GM21447 (cell line): ENCODE measurements around the gene LILRA6.
"Not testable (repeated sequence)": the region's sequence is repeated elsewhere in the genome, so short reads cannot be mapped to it uniquely, and the experiment has no call there.

Experiments used
- ATAC-seq: cut with Tn5 transposase; IDR thresholded peaks from one replicate; pipeline ENCODE4 v1.9.1; 2021; ENCODE audit not compliant: unreplicated experiment

Gene LILRA6

DNA sequence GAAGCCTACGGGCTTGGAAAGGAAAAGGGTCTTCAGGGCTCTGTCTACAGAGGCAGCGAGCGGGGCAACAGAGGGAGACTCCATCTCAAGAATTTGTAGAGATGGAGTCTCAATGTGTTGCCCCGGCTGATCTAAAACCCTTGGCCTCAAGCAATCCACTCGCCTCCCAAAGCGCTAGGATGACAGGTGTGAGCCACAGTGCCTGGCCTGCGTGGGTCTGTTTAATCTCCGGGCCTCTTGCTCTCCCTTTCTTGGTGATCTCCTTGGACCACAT lies 33.9 kb downstream of the LILRA6 start:
- ATAC-seq: no peak

DNA sequence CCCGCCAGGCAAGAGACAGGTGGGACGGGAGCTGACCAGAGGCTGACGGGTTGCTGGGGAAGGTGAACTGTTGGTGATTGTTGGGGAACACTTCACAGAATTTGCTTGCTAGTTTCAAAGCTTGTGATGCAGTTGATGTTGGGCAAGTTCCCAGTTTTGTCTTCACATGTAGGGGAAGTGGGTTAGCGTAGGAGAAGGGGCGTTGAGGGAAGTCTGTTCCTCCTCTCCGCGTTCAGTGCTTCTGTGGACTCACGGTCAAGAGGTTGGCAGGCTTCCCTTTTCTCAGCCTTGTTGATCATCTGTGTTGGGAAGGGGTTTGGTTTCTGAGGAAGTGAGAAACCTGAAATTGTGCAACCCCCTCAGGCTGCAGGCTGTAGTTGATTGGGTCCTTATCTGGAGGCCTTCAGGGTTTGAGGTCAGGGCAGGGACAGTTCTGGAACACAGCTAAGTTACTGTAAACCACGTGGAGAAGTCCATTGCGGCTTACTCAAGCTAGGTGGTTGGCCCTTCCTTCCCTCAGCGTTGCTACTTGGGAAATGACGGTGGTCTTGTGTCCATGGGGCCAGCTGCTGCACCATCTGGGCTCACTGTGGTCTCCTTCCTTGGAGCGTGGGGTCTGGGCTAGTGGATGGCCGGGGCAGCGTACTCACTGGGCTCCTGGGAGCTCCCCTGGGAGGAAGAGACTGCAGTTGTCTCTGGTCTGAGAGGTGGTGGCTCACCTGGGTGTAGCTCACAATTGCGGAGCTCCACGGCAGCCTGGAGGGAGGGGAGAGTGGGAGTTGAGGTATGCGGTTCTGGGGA lies 34.4 kb downstream of the LILRA6 start:
- peak; percentile 52 for ATAC-seq

DNA sequence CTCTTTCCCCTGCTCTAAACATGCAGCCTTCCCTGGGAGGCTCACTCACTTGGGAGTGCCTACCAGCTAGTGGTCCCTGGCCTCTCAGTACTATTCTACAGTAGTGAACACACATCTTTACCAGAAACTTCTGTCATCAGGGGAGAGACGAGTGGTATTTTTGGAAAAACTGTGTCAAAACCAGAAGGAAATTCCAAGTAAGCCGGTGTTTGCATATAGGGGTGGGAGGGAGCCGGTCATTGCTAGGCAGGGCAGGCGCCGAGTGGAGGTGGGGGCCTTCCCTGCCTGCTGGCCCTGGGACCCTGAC lies 35.0 kb downstream of the LILRA6 start:
- no peak for ATAC-seq

DNA sequence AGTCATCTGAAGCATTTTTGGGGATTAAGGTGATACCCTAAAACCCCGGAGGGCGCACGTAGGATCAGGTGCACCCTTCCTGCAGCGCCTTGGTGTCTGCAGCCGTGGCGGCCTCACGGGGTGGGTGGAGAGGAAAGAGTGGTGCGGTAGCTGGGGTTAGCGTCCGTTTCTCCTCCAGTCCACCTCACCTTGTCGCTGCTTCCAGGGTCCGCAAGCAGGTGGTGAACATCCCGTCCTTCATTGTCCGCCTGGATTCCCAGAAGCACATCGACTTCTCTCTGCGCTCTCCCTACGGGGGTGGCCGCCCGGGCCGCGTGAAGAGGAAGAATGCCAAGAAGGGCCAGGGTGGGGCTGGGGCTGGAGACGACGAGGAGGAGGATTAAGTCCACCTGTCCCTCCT lies 35.4 kb downstream of the LILRA6 start:
- ATAC-seq: not testable (repeated sequence)

DNA sequence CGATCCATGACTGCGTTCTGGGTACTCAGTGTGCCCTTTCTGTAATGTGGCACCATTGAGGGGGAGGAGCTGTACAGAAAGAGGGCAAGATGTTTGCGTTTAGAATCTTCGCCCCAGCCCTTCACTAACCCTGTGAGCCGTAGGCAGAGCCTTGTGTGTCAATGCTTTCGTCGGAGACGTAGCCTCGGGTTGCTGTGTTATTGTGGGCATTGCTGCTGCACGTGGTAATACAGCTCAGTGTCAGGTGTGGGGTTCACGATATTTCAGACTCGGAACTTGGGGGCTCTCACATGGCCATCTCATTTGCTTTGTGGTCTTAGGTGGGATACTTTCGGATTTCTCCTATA lies 35.8 kb downstream of the LILRA6 start:
- ATAC-seq: no peak

DNA sequence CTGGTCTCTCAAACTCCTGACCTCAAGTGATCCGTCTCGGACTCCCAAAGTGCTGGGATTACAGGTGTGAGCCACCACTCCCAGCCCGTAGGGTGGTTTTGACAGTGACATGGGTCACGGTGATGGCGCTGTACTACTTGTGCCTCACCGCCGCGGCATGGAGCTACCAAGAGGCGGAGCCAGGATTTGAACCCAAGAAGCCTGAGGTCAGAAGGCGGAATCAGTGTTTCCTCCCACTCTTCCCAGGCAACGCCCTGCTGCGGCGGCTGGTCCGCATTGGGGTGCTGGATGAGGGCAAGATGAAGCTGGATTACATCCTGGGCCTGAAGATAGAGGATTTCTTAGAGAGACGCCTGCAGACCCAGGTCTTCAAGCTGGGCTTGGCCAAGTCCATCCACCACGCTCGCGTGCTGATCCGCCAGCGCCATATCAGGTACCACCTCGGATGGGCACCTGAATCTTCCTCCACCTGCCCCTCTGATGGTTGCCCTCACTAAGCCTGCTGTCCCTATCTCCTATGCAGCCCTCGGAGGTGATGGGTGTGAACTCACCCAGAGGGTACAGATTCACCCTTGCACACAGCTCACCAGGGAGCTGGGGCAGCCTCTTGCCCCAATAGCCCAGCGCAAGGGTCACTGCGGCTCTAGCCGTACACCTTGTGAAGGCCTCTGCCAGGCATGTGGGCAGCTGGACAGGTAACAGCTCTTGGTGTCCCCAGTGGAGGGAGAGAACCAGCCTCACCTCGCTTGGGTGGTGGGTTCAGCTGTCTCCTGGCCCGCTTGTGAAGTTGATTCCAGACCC lies 36.4 kb downstream of the LILRA6 start:
- ATAC-seq: no peak

DNA sequence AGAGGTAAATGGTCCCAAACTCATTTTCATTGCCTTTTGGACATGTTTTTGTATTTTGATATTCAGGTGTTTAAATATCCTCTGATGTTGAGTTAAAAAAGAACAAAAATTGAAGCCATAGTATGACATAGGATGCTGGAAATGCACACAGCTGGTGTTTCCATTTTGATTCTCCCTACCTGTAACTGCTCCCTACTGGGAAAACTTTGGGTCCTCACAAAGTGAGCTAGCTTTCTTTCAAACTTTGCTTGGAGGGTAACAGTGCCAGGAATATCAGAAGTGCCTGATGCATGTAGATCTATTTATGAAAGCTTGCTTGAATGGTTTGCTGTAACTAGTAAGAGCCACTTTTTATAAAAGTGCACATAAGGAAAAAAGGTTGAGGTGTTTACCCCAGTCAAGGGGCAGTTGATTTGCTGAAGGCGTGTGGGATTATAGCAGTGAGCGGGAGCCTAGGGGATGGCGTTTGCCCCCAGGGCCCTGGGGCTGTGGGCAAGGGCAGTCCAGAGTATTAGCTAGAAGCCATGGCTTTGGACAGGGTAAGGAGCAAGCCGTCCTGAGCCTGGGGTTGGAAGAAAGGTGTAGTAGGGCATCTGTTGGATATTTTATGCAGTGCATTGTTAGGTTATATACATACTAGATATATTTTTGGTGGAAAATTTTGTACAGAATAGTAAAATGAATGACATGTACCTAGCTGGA lies 37.7 kb downstream of the LILRA6 start:
- ATAC-seq: no peak

DNA sequence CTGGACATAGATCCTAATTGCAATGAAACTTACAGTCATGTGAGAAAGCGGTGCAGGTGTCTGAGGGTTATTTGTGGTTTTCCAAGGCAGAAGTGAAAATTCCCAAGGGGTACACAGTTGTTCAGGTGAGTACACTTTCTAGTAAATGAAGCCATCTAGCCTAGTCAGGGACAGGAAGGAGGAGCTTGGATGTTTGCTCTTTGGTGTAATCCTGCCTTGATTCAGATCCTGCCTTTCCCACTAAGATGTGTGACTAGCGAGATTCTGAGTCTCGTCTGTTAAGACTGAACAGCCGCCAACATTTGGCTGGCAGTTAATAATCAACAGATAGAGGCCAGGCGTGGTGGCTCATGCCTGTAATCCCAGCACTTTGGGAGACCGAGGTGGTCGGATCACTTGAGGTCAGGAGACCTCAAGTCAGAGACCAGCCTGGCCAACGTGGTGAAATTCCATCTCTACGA lies 39.4 kb downstream of the LILRA6 start:
- no peak for ATAC-seq

DNA sequence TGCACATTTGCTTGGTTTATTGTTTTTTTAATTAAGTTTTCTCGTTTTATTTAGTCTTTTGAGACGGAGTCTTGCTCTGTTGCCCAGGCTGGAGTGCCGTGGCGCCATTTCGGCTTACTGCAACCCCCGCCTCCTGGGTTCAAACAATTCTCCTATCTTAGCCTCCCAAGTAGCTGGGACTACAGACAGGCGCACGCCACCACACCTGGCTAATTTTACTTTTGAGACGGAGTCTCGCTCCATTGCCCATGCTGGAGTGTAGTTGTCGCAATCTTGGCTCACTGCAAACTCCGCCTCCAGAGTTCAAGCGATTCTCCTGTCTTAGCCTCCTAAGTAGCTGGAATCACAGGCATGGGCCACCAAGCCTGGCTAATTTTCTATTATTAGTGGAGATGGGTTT lies 40.6 kb downstream of the LILRA6 start:
- ATAC-seq: no peak

DNA sequence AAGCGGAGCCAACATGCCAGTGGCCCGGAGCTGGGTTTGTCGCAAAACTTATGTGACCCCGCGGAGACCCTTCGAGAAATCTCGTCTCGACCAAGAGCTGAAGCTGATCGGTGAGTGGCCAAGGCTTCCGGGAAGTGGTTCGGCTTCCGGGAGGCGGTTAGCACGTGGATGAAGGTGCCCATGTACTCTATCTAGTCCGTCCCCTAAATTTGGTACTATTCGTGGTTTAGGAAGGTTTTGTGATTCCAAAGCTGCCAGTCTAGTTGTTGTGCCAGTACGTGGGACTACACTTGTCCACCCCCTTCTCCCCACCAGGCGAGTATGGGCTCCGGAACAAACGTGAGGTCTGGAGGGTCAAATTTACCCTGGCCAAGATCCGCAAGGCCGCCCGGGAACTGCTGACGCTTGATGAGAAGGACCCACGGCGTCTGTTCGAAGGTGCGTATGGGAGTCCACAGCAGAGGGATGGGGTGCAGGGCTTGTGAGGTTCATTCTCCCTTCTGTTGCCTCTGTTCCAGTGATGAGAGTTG lies 41.4 kb downstream of the LILRA6 start:
- no peak for ATAC-seq

DNA sequence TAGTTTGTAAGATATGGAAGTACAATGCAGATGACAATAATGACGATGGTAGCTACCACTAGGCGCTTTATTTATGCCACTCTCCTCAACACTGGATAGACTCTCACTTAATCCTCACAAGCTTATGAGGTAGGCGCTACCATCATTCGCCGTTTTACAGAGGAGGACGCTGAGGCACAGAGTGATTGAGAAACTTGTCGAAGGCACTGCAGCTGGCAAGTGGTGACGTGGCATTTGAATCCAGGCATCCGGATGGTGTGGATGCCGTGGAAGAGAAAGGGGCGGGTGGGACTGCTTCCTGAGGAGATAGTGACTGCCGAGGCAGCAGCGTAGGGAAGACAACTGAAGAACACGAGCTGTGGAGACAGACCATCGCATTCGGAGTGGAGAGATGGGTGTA lies 43.2 kb downstream of the LILRA6 start:
- ATAC-seq: no peak

DNA sequence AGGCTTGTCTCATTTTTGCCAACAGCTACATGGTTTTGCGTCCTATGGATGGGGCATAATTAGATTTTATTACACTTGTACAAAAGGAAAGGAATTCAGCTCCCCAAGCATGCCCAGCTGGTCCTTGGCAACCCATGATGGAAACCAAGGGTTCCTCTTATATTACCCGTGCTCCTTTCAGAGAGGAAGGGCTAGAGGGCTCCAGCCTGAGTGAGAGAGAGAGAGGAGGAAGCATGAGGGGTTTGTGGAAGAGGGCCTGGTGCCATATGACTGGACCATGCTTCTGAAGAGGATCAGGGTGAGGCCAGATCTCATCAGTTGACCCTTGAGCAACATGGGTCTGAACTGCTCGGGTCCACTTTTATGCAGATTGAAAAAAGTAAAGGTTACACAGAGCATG lies 45.5 kb downstream of the LILRA6 start:
- ATAC-seq: no peak

DNA sequence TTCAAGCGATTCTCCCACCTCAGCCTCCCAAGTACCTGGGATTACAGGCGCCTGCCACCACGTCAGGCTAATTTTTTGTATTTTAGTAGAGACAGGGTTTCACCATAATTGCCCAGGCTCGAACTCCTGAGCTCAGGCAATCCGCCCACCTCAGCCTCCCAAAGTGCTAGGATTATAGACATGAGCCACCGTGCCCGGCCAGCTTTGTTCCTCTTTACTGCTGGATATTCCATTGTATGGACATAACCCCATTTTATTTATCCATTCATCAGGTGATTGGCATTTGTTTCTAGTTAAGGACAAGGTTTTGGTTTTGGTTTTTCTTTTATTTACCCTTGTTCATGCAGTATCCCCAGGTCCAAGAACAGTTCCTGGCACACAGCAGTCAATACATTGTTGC lies 46.1 kb downstream of the LILRA6 start:
- ATAC-seq: no peak

DNA sequence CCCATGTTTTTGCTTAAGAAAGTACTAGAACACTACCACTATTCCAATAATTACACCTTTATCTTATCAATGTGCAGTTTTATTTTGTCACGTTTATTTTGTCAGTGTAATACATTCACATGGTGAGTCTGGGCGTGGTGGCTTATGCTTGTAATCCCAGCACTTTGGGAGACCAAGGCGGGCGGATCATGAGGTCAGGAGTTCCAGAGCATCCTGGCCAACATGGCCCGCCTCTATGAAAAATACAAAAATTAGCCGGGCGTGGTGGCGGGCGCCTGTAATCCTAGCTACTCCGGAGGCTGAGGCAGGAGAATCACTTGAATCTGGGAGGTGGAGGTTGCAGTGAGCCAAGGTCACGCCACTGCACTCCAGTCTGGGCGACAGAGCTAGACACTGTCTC lies 48.1 kb downstream of the LILRA6 start:
- not testable (repeated sequence) for ATAC-seq

DNA sequence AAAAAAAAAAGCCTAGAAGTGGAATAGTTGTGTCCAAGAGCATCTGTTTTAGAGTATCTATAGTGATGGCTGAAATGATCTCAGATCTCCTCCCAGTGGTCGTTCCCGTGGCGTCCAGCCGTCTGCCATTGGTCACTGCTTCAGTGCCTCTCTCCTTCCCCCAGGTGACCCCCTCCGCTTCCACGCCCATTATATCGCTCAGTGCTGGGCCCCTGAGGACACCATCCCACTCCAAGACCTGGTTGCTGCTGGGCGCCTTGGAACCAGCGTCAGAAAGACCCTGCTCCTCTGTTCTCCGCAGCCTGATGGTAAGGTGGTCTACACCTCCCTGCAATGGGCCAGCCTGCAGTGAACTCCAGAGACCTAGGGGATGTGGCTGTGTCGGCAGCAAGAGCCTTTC lies 49.6 kb downstream of the LILRA6 start:
- ATAC-seq: no peak

DNA sequence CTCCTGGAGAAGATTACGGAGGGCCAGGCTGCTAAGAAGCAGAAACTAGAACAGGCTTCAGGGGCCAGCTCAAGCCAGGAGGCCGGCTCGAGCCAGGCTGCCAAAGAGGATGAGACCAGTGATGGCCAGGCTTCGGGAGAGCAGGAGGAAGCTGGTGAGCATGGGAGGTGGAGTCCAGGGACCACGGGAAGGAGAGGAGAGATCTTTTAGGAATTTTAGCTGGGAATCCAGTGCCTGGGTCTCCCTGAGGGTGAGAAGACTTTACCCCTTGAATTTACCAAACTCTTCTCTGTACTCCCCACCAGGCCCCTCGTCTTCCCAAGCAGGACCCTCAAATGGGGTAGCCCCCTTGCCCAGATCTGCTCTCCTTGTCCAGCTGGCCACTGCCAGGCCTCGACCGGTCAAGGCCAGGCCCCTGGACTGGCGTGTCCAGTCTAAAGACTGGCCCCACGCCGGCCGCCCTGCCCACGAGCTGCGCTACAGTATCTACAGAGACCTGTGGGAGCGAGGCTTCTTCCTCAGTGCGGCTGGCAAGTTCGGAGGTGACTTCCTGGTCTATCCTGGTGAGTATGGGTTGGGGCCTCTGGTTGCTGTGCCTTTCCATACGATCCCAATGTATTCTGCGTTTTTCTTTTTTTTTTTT lies 50.7 kb downstream of the LILRA6 start:
- no peak for ATAC-seq

DNA sequence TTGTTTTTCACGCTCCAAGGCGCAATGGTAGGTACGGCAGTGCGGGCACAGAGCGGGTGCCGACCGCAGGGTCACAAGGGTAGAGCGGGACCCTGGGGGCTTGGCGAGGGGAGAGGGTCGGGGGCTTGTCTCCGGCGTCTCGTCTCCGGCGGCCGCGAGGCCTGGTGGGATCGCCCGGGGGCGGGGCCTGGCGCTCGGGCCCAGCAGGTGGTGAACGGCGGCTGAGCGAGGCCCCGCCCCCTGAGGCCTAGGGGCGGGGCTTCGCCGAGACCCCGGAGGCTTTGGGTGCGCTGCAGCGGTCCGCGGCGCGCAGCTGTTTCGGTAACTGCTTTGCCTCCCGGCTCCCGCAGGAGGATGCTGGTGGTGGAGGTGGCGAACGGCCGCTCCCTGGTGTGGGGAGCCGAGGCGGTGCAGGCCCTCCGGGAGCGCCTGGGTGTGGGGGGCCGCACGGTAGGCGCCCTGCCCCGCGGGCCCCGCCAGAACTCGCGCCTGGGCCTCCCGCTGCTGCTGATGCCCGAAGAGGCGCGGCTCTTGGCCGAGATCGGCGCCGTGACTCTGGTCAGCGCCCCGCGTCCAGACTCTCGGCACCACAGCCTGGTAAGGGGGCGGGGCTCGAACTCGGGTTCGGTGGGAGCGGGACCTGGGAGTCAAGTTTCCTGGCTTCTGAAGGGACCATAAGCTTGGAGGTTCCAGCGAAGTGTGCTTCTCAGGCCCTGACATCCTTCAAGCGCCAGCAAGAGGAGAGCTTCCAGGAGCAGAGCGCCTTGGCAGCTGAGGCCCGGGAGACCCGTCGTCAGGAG lies 51.4 kb downstream of the LILRA6 start, which contains the start of gene TSEN34:
TSEN34 (plus strand) TSS at position 298 of the 800 bp plus-strand sequence; CDS start at position 355, 57 bp downstream.
- ATAC-seq: peak; percentile 21

DNA sequence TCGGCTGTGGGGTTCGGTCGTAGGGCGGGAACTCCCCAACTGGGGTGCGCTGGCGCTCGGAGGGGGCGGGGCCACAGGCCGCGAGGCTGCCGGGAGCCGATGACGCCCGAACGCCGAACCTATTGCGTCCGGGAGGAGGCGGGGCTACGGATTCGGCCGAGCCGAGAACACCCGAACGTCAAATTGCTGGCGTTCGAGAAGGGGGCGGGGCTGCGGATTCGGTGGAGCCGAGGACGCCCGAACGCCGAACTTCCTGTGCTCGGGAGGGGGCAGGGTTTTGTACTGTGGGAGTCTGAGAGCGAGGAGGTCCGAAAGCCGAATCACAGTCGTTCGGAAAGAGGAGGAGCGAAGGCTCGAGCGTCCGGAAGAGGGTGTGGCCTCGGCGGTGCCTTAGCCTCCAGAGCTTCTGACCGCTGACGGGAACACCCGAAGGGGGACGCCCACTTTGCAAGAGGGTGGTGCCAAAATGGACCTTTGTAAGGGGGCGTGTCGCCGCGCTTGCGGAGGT lies 52.0 kb downstream of the LILRA6 start:
- peak; percentile 46 for ATAC-seq

DNA sequence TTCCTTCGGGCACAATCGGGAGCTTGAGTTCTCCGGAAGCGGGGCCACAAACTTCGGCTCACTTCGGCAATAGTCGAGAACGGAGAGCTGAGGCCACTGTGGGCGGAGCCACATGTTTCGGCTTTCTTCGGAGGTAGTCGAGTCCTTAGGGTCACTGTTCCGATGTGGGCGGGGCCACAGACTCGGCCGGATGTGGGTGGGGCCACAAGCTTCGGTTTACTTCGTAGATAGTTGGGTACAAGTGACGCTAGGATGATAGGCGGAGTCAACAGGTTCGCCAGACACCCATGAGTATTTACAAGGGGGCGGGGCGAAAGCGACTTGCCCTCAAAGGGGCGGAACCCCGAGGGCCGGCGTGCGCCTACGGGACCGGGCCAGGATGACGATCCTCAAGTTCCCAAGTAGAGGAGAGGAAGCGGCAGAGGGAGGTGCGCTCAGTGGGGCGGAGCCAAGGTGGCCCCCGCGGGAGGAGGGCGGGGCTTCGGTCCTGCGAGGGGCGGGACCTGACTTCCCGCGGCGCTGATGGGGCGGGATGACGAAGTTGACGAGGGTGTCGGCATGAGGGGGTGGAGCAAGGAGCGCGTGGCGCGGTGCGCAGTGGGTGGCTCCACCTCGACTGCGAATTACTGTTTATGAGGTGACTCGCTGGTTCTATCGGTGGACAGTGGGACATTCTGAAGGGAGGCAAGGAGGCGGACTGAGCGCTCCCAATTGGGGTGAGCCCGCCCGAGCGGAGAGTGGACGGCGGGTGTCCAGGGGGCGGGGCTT lies 52.7 kb downstream of the LILRA6 start:
- peak; percentile 44 for ATAC-seq
